Placental pericyte (primary cell): ENCODE measurements around the gene YBX2. TPM values are rescaled to one million over a fixed set of nuclear protein-coding genes. Genes with fewer than 3 reads are reported as not detected.

Experiments
- small RNA-seq: library from RNA; depleted of rRNA; stranded (forward); fragments of <200 nt; gene quantifications from one replicate; pipeline ENCODE3, GENCODE V24; 2012; ENCODE audit warnings: low replicate concordance
- total RNA-seq: library from RNA; depleted of rRNA; stranded (reverse); fragments of >200 nt; gene quantifications from 2 replicates; pipeline ENCODE4 v1.2.3, GENCODE V29; 2012

YBX2 gene
- total RNA-seq, 1 donor: not detected

Small RNA genes within 50 kb of the gene (small RNA-seq; reads per million reads assigned to genes)
- gene AC026954.2 (not detected), gene RF00019 (not detected)

Other genes starting within 250 kb of the YBX2 start
- not detected in 2 replicates for gene CLEC10A, start 214.4 kb downstream of the YBX2 start, total RNA-seq
- not detected in 2 replicates for gene ASGR2, start 179.8 kb downstream of the YBX2 start, total RNA-seq
- 0.86 and 1.5 TPM in 2 replicates for gene ASGR1, start 115.3 kb downstream of the YBX2 start, total RNA-seq
- 17.7 and 22.3 TPM in 2 replicates for gene DLG4, start 74.8 kb downstream of the YBX2 start, total RNA-seq
- 126 and 188 TPM in 2 replicates for gene ACADVL, start 74.7 kb downstream of the YBX2 start, total RNA-seq
- gene DVL2, start 60.1 kb downstream of the YBX2 start, total RNA-seq: 82.8 and 90.8 TPM in 2 replicates
- 46.1 and 64.1 TPM in 2 replicates for gene PHF23, start 55.2 kb downstream of the YBX2 start, total RNA-seq
- gene GABARAP, start 52.2 kb downstream of the YBX2 start, total RNA-seq: 124 and 548 TPM in 2 replicates
- gene CTDNEP1, start 42.9 kb downstream of the YBX2 start, total RNA-seq: 38.7 and 47.4 TPM in 2 replicates
- gene ELP5, start 42.4 kb downstream of the YBX2 start, total RNA-seq: 27.4 and 44.0 TPM in 2 replicates
- 2.6 and 7.4 TPM in 2 replicates for gene CLDN7, start 32.2 kb downstream of the YBX2 start, total RNA-seq
- gene SLC2A4, start 12.9 kb downstream of the YBX2 start, total RNA-seq: 0.22 TPM in 1 of 2 replicates, not detected in the other
- gene EIF5A, start 13.0 kb upstream of the YBX2 start, total RNA-seq: 599 and 1,060 TPM in 2 replicates
- gene GPS2, start 20.7 kb upstream of the YBX2 start, total RNA-seq: 52.5 and 65.7 TPM in 2 replicates
- 22.1 and 25.2 TPM in 2 replicates for gene NEURL4, start 34.7 kb upstream of the YBX2 start, total RNA-seq
- 0.22 TPM in 1 of 2 replicates, not detected in the other for gene ACAP1, start 41.9 kb upstream of the YBX2 start, total RNA-seq
- gene KCTD11, start 57.5 kb upstream of the YBX2 start, total RNA-seq: 7.2 and 7.7 TPM in 2 replicates
- not detected in 2 replicates for gene TMEM95, start 60.5 kb upstream of the YBX2 start, total RNA-seq
- 0.22 TPM in 1 of 2 replicates, not detected in the other for gene TNK1, start 86.5 kb upstream of the YBX2 start, total RNA-seq
- gene PLSCR3, start 99.9 kb upstream of the YBX2 start, total RNA-seq: 23.6 and 28.1 TPM in 2 replicates
- 33.3 and 54.4 TPM in 2 replicates for gene TMEM256, start 109.5 kb upstream of the YBX2 start, total RNA-seq
- gene NLGN2, start 113.2 kb upstream of the YBX2 start, total RNA-seq: 5.2 and 5.7 TPM in 2 replicates
- not detected in 2 replicates for gene SPEM1, start 125.7 kb upstream of the YBX2 start, total RNA-seq
- not detected in 2 replicates for gene SPEM2, start 131.0 kb upstream of the YBX2 start, total RNA-seq
- not detected in 2 replicates for gene SPEM3, start 134.2 kb upstream of the YBX2 start, total RNA-seq
- 1.1 and 2.1 TPM in 2 replicates for gene TMEM102, start 140.8 kb upstream of the YBX2 start, total RNA-seq
- gene FGF11, start 144.9 kb upstream of the YBX2 start, total RNA-seq: under 0.01 and 0.44 TPM in 2 replicates
- gene CHRNB1, start 150.4 kb upstream of the YBX2 start, total RNA-seq: 2.9 and 3.3 TPM in 2 replicates
- 24.3 and 35.8 TPM in 2 replicates for gene ZBTB4, start 185.0 kb upstream of the YBX2 start, total RNA-seq
- gene SLC35G6, start 186.8 kb upstream of the YBX2 start, total RNA-seq: not detected in 2 replicates
- 75.7 and 125 TPM in 2 replicates for gene POLR2A, start 189.7 kb upstream of the YBX2 start, total RNA-seq